Right lobe of liver (tissue), 4 donors: ENCODE measurements around the gene KDM8.

Source experiments
- CTCF ChIP-seq, 4 donors: fragments of 200-600 bp in 3 of 4; fragments of 450-650 bp in 1 of 4; IDR thresholded peaks; one replicate each; pipeline versions ENCODE4 v1.5.1 to v1.8.0; 2016 to 2022; ENCODE audit warnings: antibody characterized with exemption in 4 of 4, mild to moderate bottlenecking in 2 of 4
- POLR2A ChIP-seq: fragments of 450-650 bp; IDR thresholded peaks from one replicate; pipeline ENCODE4 v1.6.1; 2017; ENCODE audit warnings: antibody characterized with exemption, mild to moderate bottlenecking
- donor health status: DM: no; HTN: no; CAD: no.
- donor health status: DM: no; HTN: no; CAD: no.
- donor health status: DM: no; HTN: yes; CAD: no.

- no peak for TF ChIP-seq POLR2A
- TF ChIP-seq CTCF (IDR thresholded peaks at IDR 0.05), result no peak
These were observed 6.3 kb downstream of the KDM8 start for GRCh38 chr16:27209591-27209990.
